Mammary epithelial cell (primary cell): Measurements from ENCODE around the gene LRMDA.

Source experiments
- CTCF ChIP-seq, 2 donors: IDR thresholded peaks in 1 of 2; conservative IDR thresholded peaks in 1 of 2; 2 replicates each; pipeline ENCODE4 v1.5.1; 2011 to 2012; ENCODE audit warnings: inconsistent platforms in 2 of 2, low read length in 2 of 2, mild to moderate bottlenecking in 2 of 2, control low read depth in 1 of 2, low read depth in 1 of 2; ENCODE audit not compliant: insufficient read depth in 1 of 2; ENCODE audit errors: extremely low read depth in 1 of 2
- EZH2 ChIP-seq: IDR thresholded peaks from 2 replicates; pipeline ENCODE4 v1.6.1; 2012; ENCODE audit warnings: low read length, inconsistent platforms, borderline replicate concordance

GRCh38 chr10:76415554-76415953, 984.1 kb downstream of the LRMDA start:
- TF ChIP-seq CTCF (conservative IDR thresholded peaks at IDR 0.05 in 1 of 2, IDR thresholded peaks at IDR 0.05 in 1 of 2; ENCODE audit: extremely low read depth in 1 of 2, insufficient read depth in 1 of 2, low read depth in 1 of 2, low read length in 2 of 2): no peak
- TF ChIP-seq EZH2: no peak
